ENCODE data around the gene PLCL1.

- TF ChIP-seq CTCF (IDR thresholded peaks at IDR 0.05; ENCODE audit: low read length) (peak; percentile 70; the same call in 1 of the 2 replicates), EZH2 (IDR thresholded peaks at IDR 0.05; ENCODE audit: borderline replicate concordance, low read length) (no peak)
Observed at GRCh38 chr2:197803033-197803444, 1.4 kb upstream of the PLCL1 start.
